ENCODE measurements around the gene LGALS7B.

The LGALS7B gene

DNA sequence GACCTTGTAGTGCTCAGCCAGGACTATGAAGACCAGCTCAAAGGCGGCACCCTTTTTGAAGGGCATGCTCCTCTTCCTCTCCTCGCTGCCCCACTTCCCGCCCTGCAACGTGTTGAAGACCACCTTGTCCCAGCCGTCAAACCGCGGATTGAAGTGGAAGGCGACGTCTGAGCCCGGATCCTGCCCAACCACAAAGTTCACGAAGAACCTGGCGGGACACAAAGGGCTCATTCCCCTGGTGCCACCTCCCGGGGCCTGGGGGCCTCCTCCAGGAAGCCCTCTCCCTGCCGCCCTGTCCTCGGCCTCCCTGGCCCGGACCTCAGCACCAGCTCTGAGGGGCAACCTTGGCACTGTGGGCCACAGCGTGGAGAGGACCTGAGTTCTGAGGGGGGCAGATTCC, 19.7 kb downstream of the LGALS7B start:
- Histone ChIP-seq H2AFZ (ENCODE audit: low read length) (no peak overlapping the region), H3K4me2 (ENCODE audit: low read length) (no peak overlapping the region), H3K9me2 (ENCODE audit: low read depth, low read length) (no peaks in the 10 kb centered on the region), H3K27me3 (ENCODE audit: insufficient read depth, low read length) (no peaks in the 10 kb centered on the region), H3F3A (ENCODE audit: insufficient read depth, low read length) (no peaks in the 10 kb centered on the region), H3K4me1 (ENCODE audit: insufficient read depth, low read length, severe bottlenecking) (no peaks in the 10 kb centered on the region), H4K20me1 (ENCODE audit: insufficient read depth, low read length) (no peaks in the 10 kb centered on the region), H3K9ac (ENCODE audit: low read length) (no peak overlapping the region), H3K27ac (ENCODE audit: low read depth, low read length, poor library complexity, severe bottlenecking) (no peak overlapping the region), H3K79me2 (ENCODE audit: insufficient read depth, low read length) (no peaks in the 10 kb centered on the region), H3K36me3 (ENCODE audit: insufficient read depth, low read length) (no peaks in the 10 kb centered on the region), H3K4me3 (ENCODE audit: low read depth, low read length, poor library complexity, severe bottlenecking) (no peak overlapping the region), H3K9me3 (ENCODE audit: low read length) (no peaks in the 10 kb centered on the region)
- TF ChIP-seq EZH2 (IDR thresholded peaks at IDR 0.05; ENCODE audit: borderline replicate concordance, low read length) = no peak
- TF ChIP-seq, protein P1, sequence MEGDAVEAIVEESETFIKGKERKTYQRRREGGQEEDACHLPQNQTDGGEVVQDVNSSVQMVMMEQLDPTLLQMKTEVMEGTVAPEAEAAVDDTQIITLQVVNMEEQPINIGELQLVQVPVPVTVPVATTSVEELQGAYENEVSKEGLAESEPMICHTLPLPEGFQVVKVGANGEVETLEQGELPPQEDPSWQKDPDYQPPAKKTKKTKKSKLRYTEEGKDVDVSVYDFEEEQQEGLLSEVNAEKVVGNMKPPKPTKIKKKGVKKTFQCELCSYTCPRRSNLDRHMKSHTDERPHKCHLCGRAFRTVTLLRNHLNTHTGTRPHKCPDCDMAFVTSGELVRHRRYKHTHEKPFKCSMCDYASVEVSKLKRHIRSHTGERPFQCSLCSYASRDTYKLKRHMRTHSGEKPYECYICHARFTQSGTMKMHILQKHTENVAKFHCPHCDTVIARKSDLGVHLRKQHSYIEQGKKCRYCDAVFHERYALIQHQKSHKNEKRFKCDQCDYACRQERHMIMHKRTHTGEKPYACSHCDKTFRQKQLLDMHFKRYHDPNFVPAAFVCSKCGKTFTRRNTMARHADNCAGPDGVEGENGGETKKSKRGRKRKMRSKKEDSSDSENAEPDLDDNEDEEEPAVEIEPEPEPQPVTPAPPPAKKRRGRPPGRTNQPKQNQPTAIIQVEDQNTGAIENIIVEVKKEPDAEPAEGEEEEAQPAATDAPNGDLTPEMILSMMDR (IDR thresholded peaks at IDR 0.05; ENCODE audit: low read length) = no peak

DNA sequence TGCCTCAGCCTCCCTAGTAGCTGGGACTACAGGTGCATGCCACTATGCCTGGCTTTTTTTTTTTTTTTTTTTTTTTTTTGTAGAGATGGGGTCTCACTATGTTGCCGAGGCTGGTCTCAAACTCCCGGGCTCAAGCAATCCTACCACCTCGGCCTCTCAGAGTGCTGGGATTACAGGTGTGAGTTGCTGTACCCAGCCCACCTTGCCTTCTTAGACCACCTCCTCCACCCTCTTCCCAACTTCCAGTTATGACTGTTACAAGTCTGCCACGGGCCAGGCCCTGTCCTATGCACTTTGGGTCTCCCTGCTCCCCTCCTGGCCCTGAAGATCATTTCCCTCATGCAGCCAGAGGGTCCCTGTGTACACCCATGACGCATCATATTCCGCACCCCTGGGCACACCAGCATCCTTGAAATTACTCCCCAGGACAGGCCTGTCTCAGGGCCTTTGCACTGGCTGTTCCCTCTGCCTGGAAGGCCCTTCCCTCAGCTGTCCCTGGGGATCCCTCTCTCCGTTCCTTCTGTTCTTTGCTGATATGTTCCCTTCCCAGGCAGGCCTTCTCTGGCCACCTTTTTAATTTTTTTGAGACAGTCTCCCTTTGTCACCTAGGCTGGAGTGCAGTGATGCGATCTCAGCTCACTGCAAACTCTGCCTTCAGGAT, 20.7 kb downstream of the LGALS7B start:
- Histone ChIP-seq H3K9ac (ENCODE audit: low read length) (no peak overlapping the region), H4K20me1 (ENCODE audit: insufficient read depth, low read length) (no peaks in the 10 kb centered on the region), H3K9me3 (ENCODE audit: low read length) (no peaks in the 10 kb centered on the region), H3K79me2 (ENCODE audit: insufficient read depth, low read length) (no peaks in the 10 kb centered on the region), H2AFZ (ENCODE audit: low read length) (no peak overlapping the region), H3K4me1 (ENCODE audit: insufficient read depth, low read length, severe bottlenecking) (no peaks in the 10 kb centered on the region), H3F3A (ENCODE audit: insufficient read depth, low read length) (no peaks in the 10 kb centered on the region), H3K4me2 (ENCODE audit: low read length) (no peak overlapping the region), H3K36me3 (ENCODE audit: insufficient read depth, low read length) (no peaks in the 10 kb centered on the region; the same call in 1 of the 2 replicates), H3K9me2 (ENCODE audit: low read depth, low read length) (no peaks in the 10 kb centered on the region), H3K27me3 (ENCODE audit: insufficient read depth, low read length) (no peaks in the 10 kb centered on the region), H3K4me3 (ENCODE audit: low read depth, low read length, poor library complexity, severe bottlenecking) (no peak overlapping the region), H3K27ac (ENCODE audit: low read depth, low read length, poor library complexity, severe bottlenecking) (no peak overlapping the region)
- TF ChIP-seq, protein P1 (IDR thresholded peaks at IDR 0.05; ENCODE audit: low read length) = no peak
- no peak for TF ChIP-seq EZH2 (IDR thresholded peaks at IDR 0.05; ENCODE audit: borderline replicate concordance, low read length)

DNA sequence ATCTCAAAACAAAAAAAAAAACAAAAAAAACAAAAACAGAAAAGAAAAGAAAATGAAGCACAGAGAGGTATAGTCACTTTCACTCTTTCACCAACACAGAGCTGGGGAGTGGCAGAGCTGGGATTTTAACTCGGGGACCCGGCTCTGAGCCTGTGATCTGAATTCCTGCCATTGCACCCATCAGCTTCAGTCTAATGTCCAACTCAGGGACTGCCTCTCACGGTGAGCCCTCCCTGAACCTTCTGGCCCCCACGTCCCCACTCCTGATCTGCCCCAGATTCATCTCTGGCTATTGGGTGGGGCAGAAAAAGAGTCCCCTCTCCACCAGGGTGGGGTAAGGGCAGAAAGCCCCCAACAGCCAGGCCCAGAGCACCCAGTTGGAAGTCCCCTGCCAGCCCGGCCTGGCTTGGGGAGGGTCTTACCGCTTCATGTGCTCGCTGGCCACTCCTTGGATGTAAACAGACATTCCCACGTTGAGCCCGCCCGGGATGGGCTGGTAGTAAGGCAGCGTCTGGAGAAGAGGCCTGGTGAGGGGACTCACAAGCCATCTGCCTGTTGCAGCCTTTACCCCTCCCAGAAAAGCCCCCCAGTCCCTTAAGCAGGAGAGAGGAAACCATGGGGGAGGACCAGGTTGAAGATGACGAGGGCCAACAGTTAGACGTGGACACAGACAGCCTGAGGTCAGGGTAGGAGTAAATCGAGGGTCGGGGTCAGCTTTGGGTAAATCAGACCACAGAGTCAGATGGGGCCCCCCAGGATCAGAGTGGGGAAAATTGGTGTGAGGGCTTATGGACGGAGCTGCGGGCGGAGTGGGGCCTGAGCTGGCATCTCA, 23.2 kb downstream of the LGALS7B start:
- Histone ChIP-seq H3K9ac (ENCODE audit: low read length) (no peak overlapping the region), H3K4me3 (ENCODE audit: low read depth, low read length, poor library complexity, severe bottlenecking) (no peak overlapping the region), H3F3A (ENCODE audit: insufficient read depth, low read length) (no peaks in the 10 kb centered on the region), H3K27me3 (ENCODE audit: insufficient read depth, low read length) (no peaks in the 10 kb centered on the region), H3K36me3 (ENCODE audit: insufficient read depth, low read length) (peaks cover 24% of the 10 kb centered on the region), H4K20me1 (ENCODE audit: insufficient read depth, low read length) (no peaks in the 10 kb centered on the region), H3K9me2 (ENCODE audit: low read depth, low read length) (no peaks in the 10 kb centered on the region), H3K27ac (ENCODE audit: low read depth, low read length, poor library complexity, severe bottlenecking) (no peak overlapping the region), H3K4me1 (ENCODE audit: insufficient read depth, low read length, severe bottlenecking) (no peaks in the 10 kb centered on the region), H3K9me3 (ENCODE audit: low read length) (no peaks in the 10 kb centered on the region), H3K4me2 (ENCODE audit: low read length) (no peak overlapping the region), H2AFZ (ENCODE audit: low read length) (no peak overlapping the region), H3K79me2 (ENCODE audit: insufficient read depth, low read length) (no peaks in the 10 kb centered on the region)
- TF ChIP-seq, protein P1 (IDR thresholded peaks at IDR 0.05; ENCODE audit: low read length) = no peak
- no peak for TF ChIP-seq EZH2 (IDR thresholded peaks at IDR 0.05; ENCODE audit: borderline replicate concordance, low read length)

Data from OCI-LY1 (cell line).